K562 (cell line): Measurements from ENCODE around the gene GDF15. TPM values are rescaled to one million over a fixed set of nuclear protein-coding genes. Genes with fewer than 3 reads are reported as not detected.

Source experiments
- AFF4 ChIP-seq: sonication (generic); formaldehyde crosslinking; IDR thresholded peaks from 2 replicates; pipeline ENCODE4 v1.8.0; 2023; ENCODE audit warnings: mild to moderate bottlenecking, missing genetic modification reagents
- CHAMP1 ChIP-seq: fragments of 450-650 bp; IDR thresholded peaks from 2 replicates; pipeline ENCODE4 v1.6.1; 2016; ENCODE audit warnings: mild to moderate bottlenecking
- HLTF ChIP-seq: fragments of 450-650 bp; IDR thresholded peaks from 2 replicates; pipeline ENCODE4 v1.6.1; 2016
- KDM4B ChIP-seq, 2 experiments: fragments of 450-650 bp in 1 of 2; sonication (generic) in 1 of 2; IDR thresholded peaks; 2 replicates each; pipeline ENCODE4 v1.6.1; 2016 to 2017; ENCODE audit warnings: borderline replicate concordance in 2 of 2, antibody characterized with exemption in 1 of 2, low read depth in 1 of 2, mild to moderate bottlenecking in 1 of 2
- NFXL1 ChIP-seq: fragments of 450-650 bp; formaldehyde crosslinking; IDR thresholded peaks from 2 replicates; pipeline ENCODE4 v1.4.0; 2021; ENCODE audit warnings: mild to moderate bottlenecking
- RB1 ChIP-seq: fragments of 450-650 bp; IDR thresholded peaks from 2 replicates; pipeline ENCODE4 v1.6.1; 2017; ENCODE audit warnings: low read depth, mild to moderate bottlenecking
- TAF1 ChIP-seq: IDR thresholded peaks from 2 replicates; pipeline ENCODE4 v1.6.1; 2011; ENCODE audit warnings: mild to moderate bottlenecking, low read length, moderate library complexity; ENCODE audit not compliant: insufficient read depth, control insufficient read depth, severe bottlenecking; ENCODE audit errors: extremely low read depth
- XRCC3 ChIP-seq: fragments of 450-650 bp; IDR thresholded peaks from 2 replicates; pipeline ENCODE4 v1.6.1; 2017; ENCODE audit warnings: mild to moderate bottlenecking, moderate library complexity
- ZNF274 ChIP-seq: IDR thresholded peaks from 2 replicates; pipeline ENCODE4 v1.6.1; 2011; ENCODE audit warnings: low read depth, mild to moderate bottlenecking, low read length, moderate library complexity, borderline replicate concordance
- ZNF324 ChIP-seq: fragments of 250-450 bp; sonication (Bioruptor Pico); IDR thresholded peaks from 2 replicates; pipeline ENCODE4 v1.4.0; 2020; ENCODE audit warnings: mild to moderate bottlenecking
- ZNF644 ChIP-seq: fragments of 200-800 bp; sonication (Bioruptor generic); IDR thresholded peaks from 2 replicates; pipeline ENCODE4 v1.6.1; 2016; ENCODE audit warnings: low read depth, missing genetic modification characterization, missing compliant biosample characterization
- polyA plus RNA-seq, 8 experiments: library from polyadenylated mRNA; depleted of rRNA in 4 of 8; stranded (reverse) in 5 of 8; unstranded in 3 of 8; fragments of >200 nt; fragmentation: Nextera tagmentation in 2 of 8; fragmentation: Illumina TruSeq in 1 of 8; extraction: Ambion mirVana in 2 of 8; extraction: Trizol in 1 of 8; gene quantifications; 2 replicates each; pipeline versions ENCODE4 v1.2.1 to v1.2.3, GENCODE V29; 2011 to 2014; ENCODE audit warnings: inconsistent platforms in 1 of 8, missing spikeins in 1 of 8
- total RNA-seq, 7 experiments: library from RNA; depleted of rRNA in 6 of 7; stranded (reverse); fragments of >200 nt in 6 of 7; fragmentation: Illumina TruSeq in 2 of 7; extraction: Trizol in 2 of 7; gene quantifications; 2 replicates each; pipeline versions ENCODE4 v1.2.1 to v1.2.3, GENCODE V29; 2011 to 2021; ENCODE audit warnings: low replicate concordance in 1 of 7
- TF ChIP-seq, protein P1 (sequence below), 2 experiments: fragments of 450-650 bp in 1 of 2; sonication (generic) in 1 of 2; formaldehyde crosslinking in 1 of 2; IDR thresholded peaks in 1 of 2; conservative IDR thresholded peaks in 1 of 2; 2 replicates each; pipeline versions ENCODE4 v1.6.1 to v1.8.1; 2016 to 2023; ENCODE audit warnings: mild to moderate bottlenecking in 2 of 2, moderate library complexity in 2 of 2, inconsistent platforms in 1 of 2, missing genetic modification reagents in 1 of 2
- TF ChIP-seq, protein P2 (sequence below): fragments of 450-650 bp; IDR thresholded peaks from 2 replicates; pipeline ENCODE4 v1.6.1; 2016
- TF ChIP-seq, protein P3 (sequence below): fragments of 250-450 bp; sonication (Bioruptor Pico); IDR thresholded peaks from 2 replicates; pipeline ENCODE4 v1.4.0; 2020; ENCODE audit warnings: mild to moderate bottlenecking, moderate library complexity

Gene GDF15
- total and polyA plus RNA-seq, 9 of the 15 experiments (the other 6 are each of a cell fraction or from before 2014, with no cell fraction given) = 2.3 to 82.4 (median 12.5) TPM

DNA sequence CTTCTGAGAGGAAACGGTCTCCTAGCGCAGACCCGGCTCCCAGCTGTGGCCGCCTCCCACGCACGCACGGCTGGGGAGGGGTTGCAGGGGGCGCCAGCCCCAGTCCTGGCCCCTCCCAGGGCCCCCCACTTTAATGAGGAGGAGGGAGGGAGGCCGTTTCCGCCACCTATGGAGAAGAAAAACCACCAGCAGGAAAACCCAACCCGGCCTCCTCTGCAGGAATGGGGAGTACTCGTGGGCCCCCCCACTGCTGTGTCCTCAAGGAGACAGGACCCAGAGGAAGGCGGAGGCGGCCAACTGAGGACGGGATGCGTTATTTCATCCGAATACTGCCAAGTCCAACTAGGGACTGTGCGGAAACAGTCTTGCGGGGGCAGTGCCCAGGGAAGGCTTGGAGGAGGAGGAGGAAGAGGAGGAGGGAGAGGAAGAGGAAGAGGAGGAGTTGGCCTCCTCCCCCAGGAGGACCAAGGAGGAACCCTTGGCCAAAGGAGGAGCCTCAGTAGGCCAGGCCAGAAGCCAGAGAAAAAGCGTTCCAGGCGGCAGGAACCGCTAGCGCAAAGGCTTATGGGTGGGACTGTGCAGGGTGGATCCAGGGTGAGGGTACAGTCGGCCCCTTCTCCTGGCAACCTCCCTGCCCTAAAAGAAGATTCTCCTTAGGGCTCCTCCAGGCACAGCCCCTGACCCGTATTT is 29.4 kb downstream of the GDF15 start (continued):
- TF ChIP-seq, protein P1, sequence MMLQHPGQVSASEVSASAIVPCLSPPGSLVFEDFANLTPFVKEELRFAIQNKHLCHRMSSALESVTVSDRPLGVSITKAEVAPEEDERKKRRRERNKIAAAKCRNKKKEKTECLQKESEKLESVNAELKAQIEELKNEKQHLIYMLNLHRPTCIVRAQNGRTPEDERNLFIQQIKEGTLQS (IDR thresholded peaks at IDR 0.05) = no peak
- TF ChIP-seq, protein P1 (CRISPR knock-in tag; conservative IDR thresholded peaks at IDR 0.05) = no peak
- TF ChIP-seq RB1 (0 out of 2 replicates have a peak, but pooled peaks have one; percentile 3), CHAMP1 (no peak), ZNF324 (no peak), KDM4B (IDR thresholded peaks at IDR 0.05; ENCODE audit: borderline replicate concordance in 2 of 2, low read depth in 1 of 2) (0 out of 4 replicates have a peak, but pooled peaks of 1 of the 2 experiments have one; percentile 79), NFXL1 (CRISPR knock-in tag) (no peak), HLTF (peak; percentile 66; the same call in 1 of the 2 replicates), XRCC3 (no peak), ZNF274 (no peak), TAF1 (peak; percentile 70), ZNF644 (tag) (no peak), AFF4 (CRISPR knock-in tag) (no peak; the same call in 1 of the 2 replicates)
- TF ChIP-seq, protein P2, sequence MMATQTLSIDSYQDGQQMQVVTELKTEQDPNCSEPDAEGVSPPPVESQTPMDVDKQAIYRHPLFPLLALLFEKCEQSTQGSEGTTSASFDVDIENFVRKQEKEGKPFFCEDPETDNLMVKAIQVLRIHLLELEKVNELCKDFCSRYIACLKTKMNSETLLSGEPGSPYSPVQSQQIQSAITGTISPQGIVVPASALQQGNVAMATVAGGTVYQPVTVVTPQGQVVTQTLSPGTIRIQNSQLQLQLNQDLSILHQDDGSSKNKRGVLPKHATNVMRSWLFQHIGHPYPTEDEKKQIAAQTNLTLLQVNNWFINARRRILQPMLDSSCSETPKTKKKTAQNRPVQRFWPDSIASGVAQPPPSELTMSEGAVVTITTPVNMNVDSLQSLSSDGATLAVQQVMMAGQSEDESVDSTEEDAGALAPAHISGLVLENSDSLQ = peak; percentile 69
- TF ChIP-seq, protein P3, sequence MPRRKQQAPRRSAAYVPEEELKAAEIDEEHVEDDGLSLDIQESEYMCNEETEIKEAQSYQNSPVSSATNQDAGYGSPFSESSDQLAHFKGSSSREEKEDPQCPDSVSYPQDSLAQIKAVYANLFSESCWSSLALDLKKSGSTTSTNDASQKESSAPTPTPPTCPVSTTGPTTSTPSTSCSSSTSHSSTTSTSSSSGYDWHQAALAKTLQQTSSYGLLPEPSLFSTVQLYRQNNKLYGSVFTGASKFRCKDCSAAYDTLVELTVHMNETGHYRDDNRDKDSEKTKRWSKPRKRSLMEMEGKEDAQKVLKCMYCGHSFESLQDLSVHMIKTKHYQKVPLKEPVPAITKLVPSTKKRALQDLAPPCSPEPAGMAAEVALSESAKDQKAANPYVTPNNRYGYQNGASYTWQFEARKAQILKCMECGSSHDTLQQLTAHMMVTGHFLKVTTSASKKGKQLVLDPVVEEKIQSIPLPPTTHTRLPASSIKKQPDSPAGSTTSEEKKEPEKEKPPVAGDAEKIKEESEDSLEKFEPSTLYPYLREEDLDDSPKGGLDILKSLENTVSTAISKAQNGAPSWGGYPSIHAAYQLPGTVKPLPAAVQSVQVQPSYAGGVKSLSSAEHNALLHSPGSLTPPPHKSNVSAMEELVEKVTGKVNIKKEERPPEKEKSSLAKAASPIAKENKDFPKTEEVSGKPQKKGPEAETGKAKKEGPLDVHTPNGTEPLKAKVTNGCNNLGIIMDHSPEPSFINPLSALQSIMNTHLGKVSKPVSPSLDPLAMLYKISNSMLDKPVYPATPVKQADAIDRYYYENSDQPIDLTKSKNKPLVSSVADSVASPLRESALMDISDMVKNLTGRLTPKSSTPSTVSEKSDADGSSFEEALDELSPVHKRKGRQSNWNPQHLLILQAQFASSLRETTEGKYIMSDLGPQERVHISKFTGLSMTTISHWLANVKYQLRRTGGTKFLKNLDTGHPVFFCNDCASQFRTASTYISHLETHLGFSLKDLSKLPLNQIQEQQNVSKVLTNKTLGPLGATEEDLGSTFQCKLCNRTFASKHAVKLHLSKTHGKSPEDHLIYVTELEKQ (CRISPR knock-in tag) = peak; percentile 66
